NOMO-1 treated with DMSO at 0.1 percent for 48 hours (cell line): ENCODE measurements around the gene RNF31.
"Not testable (repeated sequence)": the region's sequence is repeated elsewhere in the genome, so short reads cannot be mapped to it uniquely, and the experiment has no call there.

Experiments
- DNase-seq: peaks from one replicate; lab custom pipeline; 2025; ENCODE audit not compliant: unreplicated experiment; lab: John Stamatoyannopoulos, UW

Gene RNF31

GRCh38 chr14:24146978-24147760 is at the start of gene RNF31:
Gene RNF31, plus strand, starts transcription at chr14:24147498. Its CDS starts 201 bp downstream, at chr14:24147699.
- DNase-seq, result peak; percentile 100

GRCh38 chr14:24098229-24098926 is 48.9 kb upstream of the RNF31 start:
- no peak for DNase-seq

GRCh38 chr14:24098927-24099813 is 48.1 kb upstream of the RNF31 start:
- no peak for DNase-seq

- DNase-seq, result peak; percentile 15
Measured at GRCh38 chr14:24100197-24100981, 46.9 kb upstream of the RNF31 start.

DNA sequence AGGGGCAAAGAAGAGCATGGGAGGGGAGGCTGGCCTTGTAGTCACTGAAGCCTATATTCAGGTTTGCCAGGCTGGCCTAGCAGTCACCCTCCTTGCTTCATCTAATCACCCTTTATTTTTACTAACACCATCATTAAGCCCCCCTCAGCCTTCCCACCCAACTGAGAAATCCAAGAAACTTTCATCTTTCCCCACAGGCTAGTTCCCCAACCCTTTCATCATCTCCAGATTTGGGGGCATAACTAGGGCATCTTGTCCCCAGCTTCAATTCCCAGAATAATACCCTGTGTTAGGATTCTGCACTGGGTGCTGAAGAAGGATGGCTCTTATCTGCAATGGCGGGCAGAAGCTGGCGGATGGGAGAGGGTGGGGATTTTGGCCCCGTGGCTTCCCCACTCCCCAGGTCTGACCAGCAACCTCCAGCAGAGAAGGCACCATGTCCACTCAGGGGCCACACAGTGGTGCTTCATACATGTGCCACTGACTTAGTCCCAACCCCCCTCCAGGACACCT is 46.3 kb upstream of the RNF31 start:
- DNase-seq, result no peak

- no peak for DNase-seq
Measured at GRCh38 chr14:24102357-24103048, 44.8 kb upstream of the RNF31 start.

GRCh38 chr14:24103451-24103850 is 43.8 kb upstream of the RNF31 start:
- DNase-seq, result no peak

DNA sequence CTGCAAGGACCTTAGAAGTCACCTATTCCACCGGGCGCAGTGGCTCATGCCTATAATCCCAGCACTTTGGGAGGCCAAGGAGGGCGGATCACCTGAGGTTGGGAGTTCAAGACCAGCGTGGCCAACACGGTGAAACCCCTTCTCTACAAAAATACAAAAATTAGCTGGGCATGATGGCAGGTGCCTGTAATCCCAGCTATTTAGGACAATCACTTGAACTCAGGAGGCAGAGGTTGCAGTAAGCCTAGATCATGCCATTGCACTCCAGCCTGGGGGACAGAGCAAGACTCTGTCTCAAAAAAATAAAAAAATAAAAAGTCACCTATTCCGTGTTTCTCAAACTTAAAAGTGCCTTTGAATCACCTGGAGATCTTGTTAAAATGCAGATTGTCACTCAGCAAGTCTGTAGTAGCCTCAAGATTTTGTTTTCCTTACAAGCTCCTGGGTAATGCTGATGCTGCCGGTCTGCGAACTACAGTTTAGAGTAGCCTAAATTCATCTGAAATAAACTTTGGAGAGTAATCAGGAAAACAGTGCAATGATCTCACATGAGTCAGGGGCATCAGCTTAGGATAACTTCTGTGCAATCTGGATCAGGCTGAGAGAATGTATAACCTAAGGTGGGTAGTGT is 41.6 kb upstream of the RNF31 start:
- DNase-seq, result not testable (repeated sequence)

GRCh38 chr14:24106672-24107271 is 40.5 kb upstream of the RNF31 start:
- no peak for DNase-seq

DNA sequence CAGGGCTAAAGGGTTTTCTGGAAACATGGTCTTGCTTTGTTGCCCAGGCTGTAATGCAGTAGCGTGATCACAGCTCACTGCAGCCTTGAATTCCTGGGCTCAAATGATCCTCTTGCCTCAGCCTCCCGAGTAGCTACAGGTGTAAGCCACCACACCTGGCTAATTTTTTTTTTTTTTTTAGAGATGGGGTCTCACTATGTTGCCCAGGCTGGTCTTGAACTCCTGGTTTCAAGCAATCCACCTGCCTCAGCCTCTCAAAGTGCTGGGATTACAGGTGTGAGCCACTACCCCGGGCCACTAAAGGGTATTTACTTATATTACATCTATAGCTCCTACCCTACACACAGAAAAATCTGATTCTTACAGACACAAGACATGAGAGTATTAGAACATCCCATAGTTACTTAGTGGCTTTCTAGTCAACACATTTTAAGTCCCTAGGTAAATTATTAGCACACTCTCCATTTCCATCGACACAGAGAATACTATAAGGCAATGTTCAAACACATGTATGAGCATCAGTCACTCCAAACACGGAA is 38.9 kb upstream of the RNF31 start:
- DNase-seq, result no peak

GRCh38 chr14:24110060-24110459 is 37.2 kb upstream of the RNF31 start:
- DNase-seq, result no peak

DNA sequence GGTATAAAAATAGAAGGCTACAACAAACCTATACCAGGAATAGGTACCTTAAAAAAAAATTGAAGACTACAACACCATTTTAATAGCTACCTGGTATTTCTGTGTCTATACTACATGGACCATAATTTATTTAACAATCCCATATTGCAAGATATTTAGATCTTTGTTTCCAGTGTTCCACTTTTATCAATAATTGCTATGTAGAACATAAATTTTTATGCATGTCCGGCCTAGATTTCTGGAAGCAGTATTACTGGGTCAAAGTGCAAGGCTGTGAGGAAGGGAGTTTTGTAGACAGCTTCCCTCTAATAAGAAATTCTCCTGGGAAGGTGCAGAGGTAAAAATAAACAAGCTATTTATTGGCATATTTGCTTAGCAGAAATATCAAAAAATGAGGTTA is 36.8 kb upstream of the RNF31 start:
- DNase-seq, result no peak

DNA sequence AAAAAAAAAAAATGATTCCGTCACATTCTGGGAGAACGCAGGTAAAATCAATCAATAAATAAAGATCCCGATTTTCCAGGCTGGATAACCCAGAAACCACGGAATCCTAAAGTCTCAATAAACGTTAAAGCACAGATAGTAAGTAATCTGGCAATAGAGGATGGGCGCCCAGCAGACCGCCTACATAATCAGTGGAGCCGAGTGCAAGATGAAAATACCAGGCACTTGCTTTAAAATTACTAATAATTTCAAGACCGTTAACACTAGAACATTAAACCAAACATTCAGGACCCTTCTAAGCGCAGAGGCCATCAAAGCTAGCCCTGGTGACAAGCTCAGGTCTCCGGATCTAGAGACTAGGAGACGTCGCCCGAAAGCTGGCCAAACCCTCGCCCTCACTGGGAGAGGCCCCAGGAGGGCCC is 33.9 kb upstream of the RNF31 start:
- DNase-seq, result peak; percentile 45

DNA sequence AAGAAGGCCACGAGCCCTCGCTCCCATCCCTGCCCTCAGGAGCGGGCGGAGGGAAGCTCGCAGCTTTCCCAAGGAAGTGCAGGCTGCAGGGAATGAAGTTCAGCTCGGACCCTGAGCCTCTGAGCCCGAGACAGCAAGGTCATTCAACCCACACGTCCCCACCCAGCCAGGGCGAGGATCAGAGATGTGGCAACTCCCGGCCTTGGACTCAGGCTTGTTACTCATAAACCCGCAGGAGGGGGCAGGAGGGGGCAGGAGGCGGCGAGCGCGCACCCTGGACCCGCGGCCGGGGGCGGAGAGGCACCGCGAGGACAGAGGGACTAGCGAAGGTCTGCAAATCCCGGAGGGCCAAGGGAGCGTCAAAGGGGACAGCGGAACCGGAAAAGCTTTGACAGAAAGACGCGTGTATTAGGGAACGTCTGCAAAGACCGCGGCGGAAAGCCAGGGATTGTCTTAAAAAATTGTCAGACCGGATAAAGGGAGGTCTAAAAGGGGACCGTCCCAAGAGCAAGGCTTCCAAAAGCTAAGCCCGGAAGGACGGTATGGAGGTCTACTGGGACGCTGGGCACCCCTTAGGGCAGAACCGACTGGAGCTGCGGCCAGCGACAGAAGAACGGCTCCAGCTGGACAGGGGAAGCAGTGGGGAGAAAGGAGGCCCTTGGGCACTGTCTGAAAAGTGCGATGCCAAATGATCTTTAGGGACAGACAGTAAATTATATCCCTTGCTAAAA is 33.3 kb upstream of the RNF31 start:
- peak; percentile 92 for DNase-seq

- DNase-seq, result peak; percentile 100
Measured at GRCh38 chr14:24114532-24115421, 32.5 kb upstream of the RNF31 start, which contains the start of the genes DCAF11 and NRL. Gene DCAF11, plus strand, starts transcription at chr14:24114777. Its CDS starts 818 bp downstream, at chr14:24115595. Gene NRL, minus strand, starts transcription at chr14:24114949. Its CDS starts 32,101 bp downstream, at chr14:24082848.

GRCh38 chr14:24115422-24116127 is 31.7 kb upstream of the RNF31 start:
- no peak for DNase-seq
